IMR-90 (cell line): ENCODE data around the gene SHROOM1. TPM values are rescaled to one million over a fixed set of nuclear protein-coding genes. Genes with fewer than 3 reads are reported as not detected.

Source experiments
- ATAC-seq: fragments of 200-7000 bp; cut with Tn5 transposase; 2 replicates; pipeline ENCODE4 v1.9.1; 2020; ENCODE audit warnings: low read depth, mild to moderate bottlenecking, moderate library complexity
- BruUV-seq: library from RNA; stranded (reverse); fragments of 400-500 nt; replicated peaks from 2 replicates; lab custom pipeline; 2021; lab: Mats Ljungman, UMichigan
- CTCF ChIA-PET: fragments of 300-600 bp; formaldehyde crosslinking; extraction: SDS; loops from one replicate; lab custom pipeline; 2021; ENCODE audit warnings: antibody characterized with exemption; lab: Yijun Ruan, JAX
- POLR2A ChIA-PET: fragments of 300-600 bp; sonication (Branson Sonifier 250); formaldehyde crosslinking; loops from one replicate; lab custom pipeline; 2022; ENCODE audit warnings: antibody characterized with exemption; ENCODE audit not compliant: unreplicated experiment; lab: Charles Lee
- DNase-seq: peaks from one replicate; pipeline ENCODE4 v3.0.0; 2013
- H2AFZ ChIP-seq: replicated peaks from 2 replicates; pipeline ENCODE3; 2013; ENCODE audit warnings: low read length, mild to moderate bottlenecking; ENCODE audit not compliant: poor library complexity
- H2AK5ac ChIP-seq: 2 replicates; pipeline ENCODE4 v1.6.1; 2013; ENCODE audit warnings: low read depth, low read length, inconsistent platforms
- H2AK9ac ChIP-seq: replicated peaks from 2 replicates; pipeline ENCODE3; 2013; ENCODE audit warnings: mild to moderate bottlenecking, low read depth, low read length, moderate library complexity; ENCODE audit not compliant: poor library complexity
- H2BK120ac ChIP-seq: 2 replicates; pipeline ENCODE4 v1.6.1; 2013; ENCODE audit warnings: low read depth, low read length, inconsistent platforms
- H2BK15ac ChIP-seq: 3 replicates; pipeline ENCODE4 v1.6.1; 2013; ENCODE audit warnings: low read depth, low read length, inconsistent platforms
- H2BK20ac ChIP-seq: 2 replicates; pipeline ENCODE4 v1.6.1; 2013; ENCODE audit warnings: low read depth, mild to moderate bottlenecking, inconsistent platforms, low read length, moderate library complexity
- H2BK5ac ChIP-seq: 2 replicates; pipeline ENCODE4 v1.6.1; 2013; ENCODE audit warnings: mild to moderate bottlenecking, low read depth, low read length, inconsistent platforms; ENCODE audit not compliant: poor library complexity, severe bottlenecking
- H3K14ac ChIP-seq: replicated peaks from 2 replicates; pipeline ENCODE4 v1.6.1; 2013; ENCODE audit warnings: low read depth, low read length, inconsistent platforms
- H3K18ac ChIP-seq: 2 replicates; pipeline ENCODE4 v1.6.1; 2013; ENCODE audit warnings: low read depth, low read length, control low read depth
- H3K23ac ChIP-seq: 2 replicates; pipeline ENCODE4 v1.6.1; 2013; ENCODE audit warnings: low read depth, low read length, inconsistent platforms
- H3K27ac ChIP-seq: 2 replicates; pipeline ENCODE4 v1.5.1; 2013; ENCODE audit warnings: mild to moderate bottlenecking, control low read depth, low read length; ENCODE audit not compliant: insufficient read depth
- H3K27me3 ChIP-seq: 2 replicates; pipeline ENCODE4 v1.6.1; 2013; ENCODE audit warnings: low read length; ENCODE audit not compliant: control insufficient read depth, insufficient read depth
- H3K36me3 ChIP-seq: 2 replicates; pipeline ENCODE4 v1.6.1; 2013; ENCODE audit warnings: low read length, mixed read lengths; ENCODE audit not compliant: control insufficient read depth, insufficient read depth
- H3K4ac ChIP-seq: 2 replicates; pipeline ENCODE4 v1.6.1; 2013; ENCODE audit warnings: low read depth, low read length, inconsistent platforms
- H3K4me1 ChIP-seq: 2 replicates; pipeline ENCODE4 v1.6.1; 2013; ENCODE audit warnings: low read length, mixed read lengths; ENCODE audit not compliant: control insufficient read depth, insufficient read depth
- H3K4me2 ChIP-seq: 2 replicates; pipeline ENCODE4 v1.6.1; 2013; ENCODE audit warnings: low read depth, mild to moderate bottlenecking, control low read depth, low read length, moderate library complexity
- H3K4me3 ChIP-seq: 2 replicates; pipeline ENCODE4 v1.5.1; 2013; ENCODE audit warnings: low read depth, mild to moderate bottlenecking, control low read depth, low read length, moderate library complexity; ENCODE audit not compliant: insufficient read depth
- H3K56ac ChIP-seq: 2 replicates; pipeline ENCODE4 v1.6.1; 2013; ENCODE audit warnings: low read length, inconsistent platforms; ENCODE audit not compliant: insufficient read depth; ENCODE audit errors: extremely low read depth
- H3K79me1 ChIP-seq, 2 experiments: 2 replicates each; pipeline ENCODE4 v1.6.1; 2013; ENCODE audit warnings: low read length in 2 of 2, inconsistent platforms in 1 of 2, low read depth in 1 of 2
- H3K9ac ChIP-seq: 2 replicates; pipeline ENCODE4 v1.6.1; 2013; ENCODE audit warnings: low read depth, low read length, control low read depth
- H3K9me1 ChIP-seq: 2 replicates; pipeline ENCODE4 v1.6.1; 2013; ENCODE audit warnings: low read length, inconsistent platforms; ENCODE audit not compliant: insufficient read depth
- H3K9me3 ChIP-seq: 2 replicates; pipeline ENCODE4 v1.6.1; 2013; ENCODE audit warnings: low read length; ENCODE audit not compliant: control insufficient read depth, insufficient read depth
- H4K20me1 ChIP-seq: 2 replicates; pipeline ENCODE4 v1.6.1; 2013; ENCODE audit warnings: low read length, inconsistent platforms; ENCODE audit not compliant: insufficient read depth
- H4K5ac ChIP-seq: 2 replicates; pipeline ENCODE4 v1.6.1; 2013; ENCODE audit warnings: mild to moderate bottlenecking, low read depth, low read length, control low read depth
- H4K8ac ChIP-seq, 2 experiments: 2 replicates each; pipeline ENCODE4 v1.6.1; 2013; ENCODE audit warnings: low read depth in 2 of 2, low read length in 2 of 2, control low read depth in 1 of 2, inconsistent platforms in 1 of 2
- H4K91ac ChIP-seq: 2 replicates; pipeline ENCODE4 v1.6.1; 2013; ENCODE audit warnings: low read depth, low read length, inconsistent platforms; ENCODE audit not compliant: insufficient read depth
- BHLHE40 ChIP-seq: fragments of 150-350 bp; IDR thresholded peaks from 2 replicates; pipeline ENCODE4 v1.6.1; 2016; ENCODE audit warnings: mild to moderate bottlenecking, low read depth, low read length
- CEBPB ChIP-seq: IDR thresholded peaks from 2 replicates; pipeline ENCODE4 v1.6.1; 2012; ENCODE audit warnings: low read depth, low read length, improper control_type of control experiment
- CHD1 ChIP-seq: IDR thresholded peaks from 2 replicates; pipeline ENCODE4 v1.6.1; 2012; ENCODE audit warnings: low read depth, low read length, improper control_type of control experiment
- FOS ChIP-seq: fragments of 150-350 bp; IDR thresholded peaks from 2 replicates; pipeline ENCODE4 v1.6.1; 2016; ENCODE audit warnings: low read depth, low read length
- MAFK ChIP-seq: IDR thresholded peaks from 2 replicates; pipeline ENCODE4 v1.6.1; 2012; ENCODE audit warnings: low read depth, low read length, improper control_type of control experiment
- MAZ ChIP-seq: IDR thresholded peaks from 2 replicates; pipeline ENCODE4 v1.6.1; 2012; ENCODE audit warnings: low read depth, mild to moderate bottlenecking, low read length, improper control_type of control experiment, moderate library complexity, borderline replicate concordance
- MXI1 ChIP-seq: IDR thresholded peaks from 2 replicates; pipeline ENCODE4 v1.6.1; 2012; ENCODE audit warnings: low read depth, mild to moderate bottlenecking, low read length, moderate library complexity, borderline replicate concordance
- NFE2L2 ChIP-seq: fragments of 150-350 bp; IDR thresholded peaks from 2 replicates; pipeline ENCODE4 v1.6.1; 2016; ENCODE audit warnings: low read depth, mild to moderate bottlenecking, low read length
- POLR2A ChIP-seq: IDR thresholded peaks from 2 replicates; pipeline ENCODE4 v1.6.1; 2012; ENCODE audit warnings: mild to moderate bottlenecking, low read depth, low read length
- RAD21 ChIP-seq: IDR thresholded peaks from 2 replicates; pipeline ENCODE4 v1.6.1; 2012; ENCODE audit warnings: low read length, improper control_type of control experiment
- RCOR1 ChIP-seq: IDR thresholded peaks from 2 replicates; pipeline ENCODE4 v1.6.1; 2012; ENCODE audit warnings: mild to moderate bottlenecking, low read length, improper control_type of control experiment; ENCODE audit not compliant: insufficient replicate concordance
- RFX5 ChIP-seq: IDR thresholded peaks from 2 replicates; pipeline ENCODE4 v1.8.0; 2012; ENCODE audit warnings: low read depth, mild to moderate bottlenecking, low read length, moderate library complexity
- SMC3 ChIP-seq: fragments of 150-350 bp; IDR thresholded peaks from 2 replicates; pipeline ENCODE4 v1.6.1; 2016; ENCODE audit warnings: low read depth, mild to moderate bottlenecking, antibody characterized with exemption, low read length, moderate library complexity
- USF2 ChIP-seq: fragments of 150-350 bp; IDR thresholded peaks from 2 replicates; pipeline ENCODE4 v1.6.1; 2017; ENCODE audit warnings: mild to moderate bottlenecking, antibody characterized with exemption, low read length, low read depth
- WGBS, 2 experiments: methylation state at CpG; one replicate each; pipeline versions ENCODE4 v1.1.5 to v1.1.7; 2013; ENCODE audit warnings: missing lambda C conversion rate in 2 of 2; ENCODE audit not compliant: insufficient read length in 1 of 2; ENCODE audit errors: extremely low coverage in 2 of 2; 5-methylcytosine and 5-hydroxymethylcytosine counted together
- dilution Hi-C: fragments of 300-500 bp; cut with HindIII; formaldehyde crosslinking; loops from one replicate; pipeline ENCODE4 v1.14.3; 2018; ENCODE audit warnings: low sequenced_read_pairs; ENCODE audit not compliant: unreplicated experiment
- in situ Hi-C: fragments of 300-500 bp; cut with MboI; formaldehyde crosslinking; loops from 3 replicates; pipeline ENCODE4 v1.14.3; 2019; ENCODE audit warnings: low sequenced_read_pairs, inconsistent platforms, mixed read lengths
- intact Hi-C: fragments of 100-400 bp; cut with micrococcal nuclease; formaldehyde crosslinking; loops from 2 replicates; pipeline ENCODE4 v1.10.0; 2022
- polyA plus RNA-seq, 3 experiments: library from polyadenylated mRNA; depleted of rRNA; stranded (reverse); fragments of >200 nt; gene quantifications; 2 replicates each; pipeline ENCODE4 v1.2.3, GENCODE V29; 2012; ENCODE audit warnings: low replicate concordance in 1 of 3
- total RNA-seq: library from RNA; depleted of rRNA; stranded (reverse); fragments of >200 nt; gene quantifications from 2 replicates; pipeline ENCODE4 v1.2.3, GENCODE V29; 2012
- TF ChIP-seq, protein P1 (sequence below): conservative IDR thresholded peaks from 2 replicates; pipeline ENCODE4 v1.5.1; 2012; ENCODE audit warnings: mild to moderate bottlenecking, low read depth, low read length, improper control_type of control experiment
- TF ChIP-seq, protein P2 (sequence below): fragments of 150-350 bp; IDR thresholded peaks from 2 replicates; pipeline ENCODE4 v1.6.1; 2016; ENCODE audit warnings: low read depth, mild to moderate bottlenecking, low read length, moderate library complexity, borderline replicate concordance

Gene SHROOM1
- total and polyA plus RNA-seq, 2 of the 4 experiments (the other 2 are of a cell fraction): 1.4 to 6.3 TPM

DNA sequence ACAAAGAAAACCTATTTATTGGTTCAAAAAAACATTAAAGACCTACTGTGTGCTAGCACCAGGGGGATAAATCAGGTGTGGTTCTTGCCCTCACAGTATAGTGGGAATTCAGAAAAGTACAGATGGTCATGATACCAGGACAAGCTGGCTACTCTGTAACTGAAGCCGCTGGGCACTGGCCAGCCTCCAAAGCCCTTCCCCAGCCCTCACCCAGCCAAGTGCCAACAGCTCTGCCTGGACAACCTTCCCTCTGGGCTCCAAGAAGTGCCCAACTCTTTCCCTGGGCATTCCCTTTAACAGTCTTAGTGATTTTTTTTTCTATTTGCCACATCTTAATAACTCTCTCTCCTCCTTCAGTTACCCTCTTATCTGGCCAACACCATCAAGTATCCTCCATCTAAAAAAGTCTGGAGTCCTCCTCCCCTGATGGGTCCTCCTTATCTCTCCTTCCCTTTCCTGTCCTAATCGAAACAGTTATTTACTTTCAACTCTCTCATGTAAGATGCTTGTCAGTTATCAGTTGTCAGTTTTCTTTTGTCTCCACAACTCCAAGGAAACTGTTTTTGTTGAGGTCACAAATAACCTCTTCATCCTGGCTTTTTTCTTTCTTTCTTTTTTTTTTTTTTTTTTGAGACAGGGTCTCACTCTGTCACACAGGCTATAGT, 40.1 kb downstream of the SHROOM1 start:
- no peak overlapping the region for H3K18ac ChIP-seq
- WGBS, 2 experiments: 67% methylated on average over 1 of the region's 2 CpGs; no CpG with 5 or more reads in 1 of the 2 experiments
- ATAC-seq: no peak
- H4K91ac ChIP-seq: no peak overlapping the region
- no peaks in the 10 kb centered on the region for H3K9me1 ChIP-seq
- H4K8ac ChIP-seq: no peak overlapping the region
- H3K27ac ChIP-seq: no peak overlapping the region
- no peaks in the 10 kb centered on the region for H3K9me3 ChIP-seq
- intact Hi-C loops: no loop called here
- H3K79me1 ChIP-seq: no peaks in the 10 kb centered on the region
- DNase-seq: no peak
- H2AFZ ChIP-seq: no peak overlapping the region
- peaks cover 2% of the 10 kb centered on the region; the same call in 1 of the 2 replicates for H3K4me1 ChIP-seq
- ChIA-PET POLR2A (no interaction called here), CTCF (interaction anchor here (0.7 kb wide), 1 partner anchor 263 kb away, joined by 3 read pairs; no protein-coding TSS in a partner anchor)
- no peak overlapping the region for H2BK120ac ChIP-seq
- no peaks in the 10 kb centered on the region for H3K36me3 ChIP-seq
- H3K9ac ChIP-seq: no peak overlapping the region
- TF ChIP-seq MAZ (no peak), CHD1 (no peak), CEBPB (no peak), NFE2L2 (no peak), RCOR1 (no peak), USF2 (no peak), MAFK (no peak), SMC3 (no peak), RFX5 (no peak), BHLHE40 (no peak), POLR2A (no peak), RAD21 (no peak), FOS (no peak), MXI1 (no peak)
- TF ChIP-seq, protein P1, sequence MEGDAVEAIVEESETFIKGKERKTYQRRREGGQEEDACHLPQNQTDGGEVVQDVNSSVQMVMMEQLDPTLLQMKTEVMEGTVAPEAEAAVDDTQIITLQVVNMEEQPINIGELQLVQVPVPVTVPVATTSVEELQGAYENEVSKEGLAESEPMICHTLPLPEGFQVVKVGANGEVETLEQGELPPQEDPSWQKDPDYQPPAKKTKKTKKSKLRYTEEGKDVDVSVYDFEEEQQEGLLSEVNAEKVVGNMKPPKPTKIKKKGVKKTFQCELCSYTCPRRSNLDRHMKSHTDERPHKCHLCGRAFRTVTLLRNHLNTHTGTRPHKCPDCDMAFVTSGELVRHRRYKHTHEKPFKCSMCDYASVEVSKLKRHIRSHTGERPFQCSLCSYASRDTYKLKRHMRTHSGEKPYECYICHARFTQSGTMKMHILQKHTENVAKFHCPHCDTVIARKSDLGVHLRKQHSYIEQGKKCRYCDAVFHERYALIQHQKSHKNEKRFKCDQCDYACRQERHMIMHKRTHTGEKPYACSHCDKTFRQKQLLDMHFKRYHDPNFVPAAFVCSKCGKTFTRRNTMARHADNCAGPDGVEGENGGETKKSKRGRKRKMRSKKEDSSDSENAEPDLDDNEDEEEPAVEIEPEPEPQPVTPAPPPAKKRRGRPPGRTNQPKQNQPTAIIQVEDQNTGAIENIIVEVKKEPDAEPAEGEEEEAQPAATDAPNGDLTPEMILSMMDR: no peak
- TF ChIP-seq, protein P2, sequence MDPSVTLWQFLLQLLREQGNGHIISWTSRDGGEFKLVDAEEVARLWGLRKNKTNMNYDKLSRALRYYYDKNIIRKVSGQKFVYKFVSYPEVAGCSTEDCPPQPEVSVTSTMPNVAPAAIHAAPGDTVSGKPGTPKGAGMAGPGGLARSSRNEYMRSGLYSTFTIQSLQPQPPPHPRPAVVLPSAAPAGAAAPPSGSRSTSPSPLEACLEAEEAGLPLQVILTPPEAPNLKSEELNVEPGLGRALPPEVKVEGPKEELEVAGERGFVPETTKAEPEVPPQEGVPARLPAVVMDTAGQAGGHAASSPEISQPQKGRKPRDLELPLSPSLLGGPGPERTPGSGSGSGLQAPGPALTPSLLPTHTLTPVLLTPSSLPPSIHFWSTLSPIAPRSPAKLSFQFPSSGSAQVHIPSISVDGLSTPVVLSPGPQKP: no peak
- H2BK20ac ChIP-seq: no peak overlapping the region
- H3K56ac ChIP-seq: no peak overlapping the region
- dilution Hi-C loops: no loop called here
- no peak overlapping the region for H3K4me2 ChIP-seq
- no TSS peak for BruUV-seq
- no peak overlapping the region for H2BK5ac ChIP-seq
- no peak overlapping the region for H2BK15ac ChIP-seq
- in situ Hi-C loops: no loop called here
- no peak overlapping the region for H3K23ac ChIP-seq
- no peaks in the 10 kb centered on the region for H4K20me1 ChIP-seq
- no peak overlapping the region for H3K4ac ChIP-seq
- H4K5ac ChIP-seq: no peak overlapping the region
- H2AK5ac ChIP-seq: no peak overlapping the region
- no peak overlapping the region for H3K4me3 ChIP-seq
- H2AK9ac ChIP-seq: no peak overlapping the region
- no peak overlapping the region for H3K14ac ChIP-seq
- peaks cover 13% of the 10 kb centered on the region for H3K27me3 ChIP-seq
